HEK293 (cell line): Measurements from ENCODE around the gene MIS18A.

Experiments
- ZNF114 ChIP-seq: fragments of 450-650 bp; formaldehyde crosslinking; IDR thresholded peaks from 2 replicates; pipeline ENCODE4 v1.5.0; 2017; ENCODE audit warnings: missing biosample characterization, missing genetic modification characterization
- ZNF335 ChIP-seq: fragments of 450-650 bp; formaldehyde crosslinking; conservative IDR thresholded peaks from 2 replicates; pipeline ENCODE4 v1.5.1; 2016; ENCODE audit warnings: missing biosample characterization, missing genetic modification characterization
- TF ChIP-seq, protein P1 (sequence below): fragments of 450-650 bp; formaldehyde crosslinking; IDR thresholded peaks from 2 replicates; pipeline ENCODE4 v1.5.1; 2016; ENCODE audit warnings: missing biosample characterization, missing genetic modification characterization

DNA sequence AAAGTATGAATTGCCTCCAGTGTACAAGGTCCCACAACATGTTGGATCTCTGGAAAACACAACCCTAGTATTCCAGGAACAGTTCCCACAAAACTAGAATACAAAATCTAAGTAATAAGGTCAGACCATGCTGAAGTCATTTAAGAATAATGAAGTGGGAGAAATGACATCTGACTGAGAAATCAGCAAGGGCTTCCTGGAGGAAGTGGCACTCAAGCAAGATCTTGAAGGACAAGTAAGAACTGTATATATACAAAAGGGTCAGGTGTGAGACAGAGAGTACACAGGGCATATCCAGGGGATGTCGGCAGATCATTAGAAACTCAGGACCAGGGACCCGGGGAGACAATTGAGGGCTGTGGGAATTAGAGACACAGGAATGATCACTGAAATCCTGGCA is 18.7 kb downstream of the MIS18A start:
- TF ChIP-seq ZNF114 (tag by site-specific recombination) (no peak), ZNF335 (tag by site-specific recombination) (no peak)
- TF ChIP-seq, protein P1, sequence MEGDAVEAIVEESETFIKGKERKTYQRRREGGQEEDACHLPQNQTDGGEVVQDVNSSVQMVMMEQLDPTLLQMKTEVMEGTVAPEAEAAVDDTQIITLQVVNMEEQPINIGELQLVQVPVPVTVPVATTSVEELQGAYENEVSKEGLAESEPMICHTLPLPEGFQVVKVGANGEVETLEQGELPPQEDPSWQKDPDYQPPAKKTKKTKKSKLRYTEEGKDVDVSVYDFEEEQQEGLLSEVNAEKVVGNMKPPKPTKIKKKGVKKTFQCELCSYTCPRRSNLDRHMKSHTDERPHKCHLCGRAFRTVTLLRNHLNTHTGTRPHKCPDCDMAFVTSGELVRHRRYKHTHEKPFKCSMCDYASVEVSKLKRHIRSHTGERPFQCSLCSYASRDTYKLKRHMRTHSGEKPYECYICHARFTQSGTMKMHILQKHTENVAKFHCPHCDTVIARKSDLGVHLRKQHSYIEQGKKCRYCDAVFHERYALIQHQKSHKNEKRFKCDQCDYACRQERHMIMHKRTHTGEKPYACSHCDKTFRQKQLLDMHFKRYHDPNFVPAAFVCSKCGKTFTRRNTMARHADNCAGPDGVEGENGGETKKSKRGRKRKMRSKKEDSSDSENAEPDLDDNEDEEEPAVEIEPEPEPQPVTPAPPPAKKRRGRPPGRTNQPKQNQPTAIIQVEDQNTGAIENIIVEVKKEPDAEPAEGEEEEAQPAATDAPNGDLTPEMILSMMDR (tag by site-specific recombination): no peak
